ENCODE measurements around the gene ELP6. TPM values are rescaled to one million over a fixed set of nuclear protein-coding genes. Genes with fewer than 3 reads are reported as not detected.
"Not testable (repeated sequence)": the region's sequence is repeated elsewhere in the genome, so short reads cannot be mapped to it uniquely, and the experiment has no call there.

The ELP6 gene
- total RNA-seq, 1 donor from 2014 or later: 63.8 TPM

- Mint-ChIP-seq H3K4me1 (ENCODE audit: low read depth) (peaks cover 26% of the 10 kb centered on the region), H3K27ac (peak overlapping the region; percentile 96)
These were observed 942 bp downstream of the ELP6 start for GRCh38 chr3:47512416-47513124.

DNA sequence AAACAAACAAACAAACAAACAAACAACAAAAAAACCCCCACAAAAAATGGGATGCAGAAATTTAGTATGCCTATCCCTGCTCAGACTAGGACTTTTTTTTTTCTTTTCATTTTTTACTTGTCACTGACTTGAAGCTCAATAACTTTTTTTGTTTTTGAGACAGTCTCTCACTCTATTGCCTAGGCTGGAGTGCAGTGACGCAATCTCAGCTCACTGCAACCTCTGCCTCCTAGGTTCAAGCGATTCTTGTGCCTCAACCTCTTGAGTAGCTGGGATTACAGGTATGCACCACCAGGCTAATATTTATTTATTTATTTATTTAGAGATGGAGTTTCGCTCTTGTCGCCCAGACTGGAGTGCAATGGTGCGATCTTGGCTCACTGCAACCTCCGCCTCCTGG lies 8.2 kb downstream of the ELP6 start:
- not testable (repeated sequence) for H3K27ac Mint-ChIP-seq; H3K4me1 Mint-ChIP-seq (ENCODE audit: low read depth); H3K9me3 Mint-ChIP-seq (ENCODE audit: low read depth); H3K27me3 Mint-ChIP-seq; DNase-seq (ENCODE audit: low spot score, unreplicated experiment); H3K4me3 Mint-ChIP-seq (ENCODE audit: low read depth)
- peaks cover 23% of the 10 kb centered on the region for H3K36me3 Mint-ChIP-seq (ENCODE audit: insufficient read depth)

More at GRCh38 chr3:47512416-47513124, 942 bp downstream of the ELP6 start:
- DNase-seq (ENCODE audit: low spot score, unreplicated experiment): no peak
- no peaks in the 10 kb centered on the region for H3K9me3 Mint-ChIP-seq (ENCODE audit: low read depth)
- H3K4me3 Mint-ChIP-seq (ENCODE audit: low read depth): peak overlapping the region; percentile 98
- no peaks in the 10 kb centered on the region for H3K27me3 Mint-ChIP-seq
- no peak for TF ChIP-seq CTCF (IDR thresholded peaks at IDR 0.05; ENCODE audit: unreplicated experiment)
- peaks cover 4% of the 10 kb centered on the region for H3K36me3 Mint-ChIP-seq (ENCODE audit: insufficient read depth)

- Mint-ChIP-seq H3K9me3 (ENCODE audit: low read depth) (no peaks in the 10 kb centered on the region), H3K4me1 (ENCODE audit: low read depth) (no peaks in the 10 kb centered on the region), H3K4me3 (ENCODE audit: low read depth) (no peak overlapping the region), H3K27ac (no peak overlapping the region), H3K27me3 (no peaks in the 10 kb centered on the region), H3K36me3 (ENCODE audit: insufficient read depth) (peaks cover 25% of the 10 kb centered on the region)
- no peak for DNase-seq (ENCODE audit: low spot score, unreplicated experiment)
- no peak for TF ChIP-seq CTCF (IDR thresholded peaks at IDR 0.05; ENCODE audit: unreplicated experiment)
These were observed 9.4 kb downstream of the ELP6 start for GRCh38 chr3:47504113-47504512.

GRCh38 chr3:47503033-47503432 lies 10.5 kb downstream of the ELP6 start:
- no peak for DNase-seq (ENCODE audit: low spot score, unreplicated experiment)
- Mint-ChIP-seq H3K4me1 (ENCODE audit: low read depth) (no peaks in the 10 kb centered on the region), H3K27me3 (no peaks in the 10 kb centered on the region), H3K27ac (no peak overlapping the region), H3K4me3 (ENCODE audit: low read depth) (no peak overlapping the region), H3K36me3 (ENCODE audit: insufficient read depth) (peaks cover 30% of the 10 kb centered on the region), H3K9me3 (ENCODE audit: low read depth) (no peaks in the 10 kb centered on the region)
- TF ChIP-seq CTCF (IDR thresholded peaks at IDR 0.05; ENCODE audit: unreplicated experiment): no peak

GRCh38 chr3:47496892-47497291 lies 16.6 kb downstream of the ELP6 start:
- DNase-seq (ENCODE audit: low spot score, unreplicated experiment): no peak
- no peaks in the 10 kb centered on the region for H3K4me1 Mint-ChIP-seq (ENCODE audit: low read depth)
- H3K27ac Mint-ChIP-seq: no peak overlapping the region
- TF ChIP-seq CTCF (IDR thresholded peaks at IDR 0.05; ENCODE audit: unreplicated experiment): no peak
- no peaks in the 10 kb centered on the region for H3K27me3 Mint-ChIP-seq
- H3K4me3 Mint-ChIP-seq (ENCODE audit: low read depth): no peak overlapping the region
- H3K9me3 Mint-ChIP-seq (ENCODE audit: low read depth): no peaks in the 10 kb centered on the region
- peaks cover 27% of the 10 kb centered on the region for H3K36me3 Mint-ChIP-seq (ENCODE audit: insufficient read depth)

DNA sequence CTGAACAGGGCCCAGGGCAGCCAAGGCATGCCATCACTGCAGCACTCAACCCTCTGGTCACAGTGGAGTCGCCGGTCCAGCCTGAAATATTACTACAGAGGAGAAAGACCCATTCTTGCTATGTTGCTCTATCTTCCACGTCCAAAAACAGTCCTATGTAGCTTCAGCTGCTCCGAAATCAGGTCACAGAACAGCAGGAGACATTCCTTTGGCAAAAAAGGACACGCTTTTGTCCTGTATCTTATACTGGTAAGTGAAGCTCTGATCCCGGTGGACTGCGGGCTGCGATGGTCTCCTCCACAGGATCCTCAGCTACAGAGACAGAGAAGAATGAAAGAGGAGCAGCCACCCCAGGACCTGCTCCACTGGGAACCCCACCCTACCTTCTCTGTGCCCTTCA lies 17.6 kb downstream of the ELP6 start:
- Mint-ChIP-seq H3K4me3 (ENCODE audit: low read depth) (no peak overlapping the region), H3K27ac (no peak overlapping the region), H3K9me3 (ENCODE audit: low read depth) (no peaks in the 10 kb centered on the region), H3K4me1 (ENCODE audit: low read depth) (no peaks in the 10 kb centered on the region), H3K36me3 (ENCODE audit: insufficient read depth) (peaks cover 24% of the 10 kb centered on the region), H3K27me3 (no peaks in the 10 kb centered on the region)
- no peak for DNase-seq (ENCODE audit: low spot score, unreplicated experiment)
- TF ChIP-seq CTCF (IDR thresholded peaks at IDR 0.05; ENCODE audit: unreplicated experiment): no peak
